ENCODE results near the gene JUP. TPM values are rescaled to one million over a fixed set of nuclear protein-coding genes. Genes with fewer than 3 reads are reported as not detected.

Gene JUP
- total RNA-seq, 3 donors from 2014 or later = 107 to 158 (median 121) TPM

DNA sequence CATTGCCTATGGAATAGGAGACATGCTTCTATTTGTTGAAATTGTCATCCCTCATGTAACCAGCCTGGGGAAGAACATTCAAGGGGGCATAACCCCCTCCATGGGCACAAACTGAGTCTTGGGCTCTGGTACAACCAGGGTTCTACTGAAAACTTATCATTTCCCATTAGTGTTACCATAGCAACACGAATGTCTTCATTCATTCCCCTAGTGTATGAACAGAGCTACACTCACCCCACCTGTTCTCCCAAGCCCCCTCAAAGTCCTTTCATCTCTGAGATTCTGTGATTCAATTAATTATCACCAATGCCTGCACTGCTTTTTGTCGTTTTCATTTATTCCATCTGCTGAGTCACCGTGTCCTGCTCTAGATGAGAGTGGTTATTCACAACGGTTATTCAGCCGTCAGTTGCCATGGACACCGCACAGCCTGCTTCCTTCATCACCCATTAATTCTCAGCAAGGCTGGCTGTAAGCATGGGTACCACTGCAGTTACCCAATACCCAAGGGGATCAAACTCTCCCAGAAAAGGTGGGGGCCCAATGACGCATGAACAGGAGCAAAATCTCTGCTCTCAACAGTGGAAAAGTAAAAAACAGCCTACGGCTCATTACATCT is 75.9 kb downstream of the JUP start:
- intact Hi-C loops (cut with DNase I; ENCODE audit: low total_unique reads) = no loop called here
- Histone ChIP-seq H3K4me1 (no peaks in the 10 kb centered on the region), H3K36me3 (no peaks in the 10 kb centered on the region), H3K9me3 (no peaks in the 10 kb centered on the region), H3K4me3 (no peak overlapping the region), H3K27ac (no peak overlapping the region), H3K27me3 (no peaks in the 10 kb centered on the region)
- TF ChIP-seq, protein P1, sequence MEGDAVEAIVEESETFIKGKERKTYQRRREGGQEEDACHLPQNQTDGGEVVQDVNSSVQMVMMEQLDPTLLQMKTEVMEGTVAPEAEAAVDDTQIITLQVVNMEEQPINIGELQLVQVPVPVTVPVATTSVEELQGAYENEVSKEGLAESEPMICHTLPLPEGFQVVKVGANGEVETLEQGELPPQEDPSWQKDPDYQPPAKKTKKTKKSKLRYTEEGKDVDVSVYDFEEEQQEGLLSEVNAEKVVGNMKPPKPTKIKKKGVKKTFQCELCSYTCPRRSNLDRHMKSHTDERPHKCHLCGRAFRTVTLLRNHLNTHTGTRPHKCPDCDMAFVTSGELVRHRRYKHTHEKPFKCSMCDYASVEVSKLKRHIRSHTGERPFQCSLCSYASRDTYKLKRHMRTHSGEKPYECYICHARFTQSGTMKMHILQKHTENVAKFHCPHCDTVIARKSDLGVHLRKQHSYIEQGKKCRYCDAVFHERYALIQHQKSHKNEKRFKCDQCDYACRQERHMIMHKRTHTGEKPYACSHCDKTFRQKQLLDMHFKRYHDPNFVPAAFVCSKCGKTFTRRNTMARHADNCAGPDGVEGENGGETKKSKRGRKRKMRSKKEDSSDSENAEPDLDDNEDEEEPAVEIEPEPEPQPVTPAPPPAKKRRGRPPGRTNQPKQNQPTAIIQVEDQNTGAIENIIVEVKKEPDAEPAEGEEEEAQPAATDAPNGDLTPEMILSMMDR (IDR thresholded peaks at IDR 0.05) = no peak
- no peak for TF ChIP-seq POLR2A (IDR thresholded peaks at IDR 0.05)
- no peak for TF ChIP-seq POLR2AphosphoS5 (IDR thresholded peaks at IDR 0.05)
- DNase-seq (ENCODE audit: low spot score in 2 of 2) = no peak

DNA sequence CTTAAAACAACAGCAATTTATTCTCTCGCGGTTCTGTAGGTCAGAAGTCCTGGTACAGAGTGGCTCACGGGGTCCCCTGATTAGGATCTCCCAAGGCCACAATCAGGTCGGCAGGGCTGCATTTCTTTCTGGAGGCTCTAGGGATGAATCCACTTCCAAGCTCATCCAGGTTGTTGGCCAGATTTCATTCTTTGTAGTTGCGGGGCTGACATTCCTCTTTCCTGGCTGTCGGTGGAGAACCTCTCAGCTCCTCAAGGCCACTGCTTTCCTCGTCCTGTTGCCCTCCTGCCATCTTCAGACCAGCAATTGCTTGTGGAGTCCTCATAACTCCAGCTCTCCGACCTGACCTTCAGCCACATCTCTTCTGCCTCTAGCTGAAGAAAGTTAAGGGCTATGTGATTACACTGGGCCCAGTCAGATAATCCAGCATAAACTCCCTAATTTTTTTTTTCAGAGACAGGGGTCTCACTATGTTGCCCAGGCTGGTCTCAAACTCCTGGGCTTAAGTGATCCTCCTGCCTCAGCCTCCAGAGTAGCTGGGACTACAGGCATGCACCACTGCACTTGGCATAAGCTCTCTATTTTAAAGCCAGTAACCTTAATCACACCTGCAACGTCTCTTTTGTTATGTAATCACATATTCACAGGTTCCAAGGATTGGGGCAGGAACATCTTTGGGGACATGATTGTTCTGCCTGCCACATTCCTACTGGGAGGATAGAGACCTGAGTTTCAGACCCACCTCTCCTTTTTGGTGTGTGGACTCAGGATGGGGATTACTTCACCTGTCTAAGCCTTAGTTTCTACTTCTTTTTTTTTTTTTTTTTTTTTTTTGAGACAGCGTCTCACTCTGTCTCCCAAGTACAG is 78.5 kb downstream of the JUP start:
- intact Hi-C loops (cut with DNase I; ENCODE audit: low total_unique reads) = no loop called here
- TF ChIP-seq POLR2AphosphoS5 (IDR thresholded peaks at IDR 0.05) (no peak), POLR2A (IDR thresholded peaks at IDR 0.05) (no peak)
- TF ChIP-seq, protein P1 (IDR thresholded peaks at IDR 0.05) = no peak
- H3K9me3 ChIP-seq = no peaks in the 10 kb centered on the region
- no peaks in the 10 kb centered on the region for H3K4me1 ChIP-seq
- no peaks in the 10 kb centered on the region for H3K27me3 ChIP-seq
- no peak overlapping the region for H3K27ac ChIP-seq
- no peak overlapping the region for H3K4me3 ChIP-seq
- DNase-seq (ENCODE audit: low spot score in 2 of 2) = no peak
- H3K36me3 ChIP-seq = no peaks in the 10 kb centered on the region

DNA sequence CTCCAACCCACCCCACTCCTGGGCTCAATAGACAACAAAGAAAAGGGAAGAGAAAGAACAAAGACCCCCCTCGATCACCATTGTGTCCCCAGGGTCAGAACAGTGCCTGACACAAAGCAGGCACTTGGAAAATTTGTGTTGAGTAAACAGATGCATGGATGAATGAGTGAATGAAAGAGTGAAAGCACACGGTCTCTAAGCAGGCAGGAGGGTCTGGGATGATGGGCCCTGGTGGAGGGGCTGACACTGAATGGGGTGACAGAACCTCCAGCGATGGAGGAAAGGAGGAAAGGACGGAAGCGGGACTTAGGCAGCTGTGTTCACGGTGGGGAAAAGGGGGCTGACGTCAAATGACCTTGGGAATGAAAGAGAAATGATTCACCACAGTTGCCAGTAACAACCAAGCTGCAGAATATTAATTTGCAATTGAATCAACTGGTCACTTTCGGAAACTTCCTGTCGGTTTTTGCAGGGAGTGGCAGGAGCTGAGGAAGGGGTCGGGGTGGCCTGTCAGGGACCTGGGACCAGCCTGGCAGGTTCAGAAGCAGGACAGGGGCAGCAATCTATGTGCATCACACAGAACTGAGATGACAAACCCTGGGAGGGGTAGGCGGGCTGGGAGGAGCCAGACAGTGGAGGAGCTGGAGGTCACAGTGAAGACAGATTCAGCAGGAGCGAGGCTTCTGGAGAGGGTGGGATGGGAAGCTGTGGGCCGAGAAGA is 81.1 kb downstream of the JUP start:
- DNase-seq (ENCODE audit: low spot score in 2 of 2) = no peak
- no peaks in the 10 kb centered on the region for H3K27me3 ChIP-seq
- H3K36me3 ChIP-seq = no peaks in the 10 kb centered on the region
- H3K27ac ChIP-seq = peak overlapping the region in 1 of 2 donors; percentile 32
- intact Hi-C loops (cut with DNase I; ENCODE audit: low total_unique reads) = no loop called here
- H3K4me3 ChIP-seq = no peak overlapping the region
- no peaks in the 10 kb centered on the region for H3K4me1 ChIP-seq
- TF ChIP-seq, protein P1 (IDR thresholded peaks at IDR 0.05) = no peak
- TF ChIP-seq POLR2AphosphoS5 (IDR thresholded peaks at IDR 0.05) (no peak), POLR2A (IDR thresholded peaks at IDR 0.05) (no peak)
- no peaks in the 10 kb centered on the region for H3K9me3 ChIP-seq

Other genes with a start within 250 kb of the JUP start
- under 1 TPM in 1 of 3 donors, not detected in 2; 0.44 TPM for gene KRT9, start 214.7 kb downstream of the JUP start, total RNA-seq
- gene KRT14, start 199.8 kb downstream of the JUP start, total RNA-seq = 100 to 1,000 TPM in 2 of 3 donors, under 1 TPM in 1; 0.80 to 692 (median 388) TPM
- gene KRT16, start 173.9 kb downstream of the JUP start, total RNA-seq = 100 to 1,000 TPM in 1 of 3 donors, 10 to 100 TPM in 1, 1 to 10 TPM in 1; 2.6 to 100 (median 51.8) TPM
- 1,000 to 10,000 TPM in 2 of 3 donors, 1 to 10 TPM in 1; 1.9 to 1,676 (median 1,373) TPM for gene KRT17, start 162.1 kb downstream of the JUP start, total RNA-seq
- gene EIF1, start 97.8 kb downstream of the JUP start, total RNA-seq = 100 to 1,000 TPM; 217 to 850 (median 260) TPM
- gene GAST, start 74.4 kb downstream of the JUP start, total RNA-seq = not detected
- 1 to 10 TPM in 1 of 3 donors, under 1 TPM in 1, not detected in 1; 0.33 to 2.2 TPM for gene HAP1, start 52.1 kb downstream of the JUP start, total RNA-seq
- gene P3H4, start 25.2 kb upstream of the JUP start, total RNA-seq = 10 to 100 TPM in 2 of 3 donors, 1 to 10 TPM in 1; 6.2 to 19.0 (median 14.9) TPM
- gene FKBP10, start 26.3 kb upstream of the JUP start, total RNA-seq = 10 to 100 TPM; 35.9 to 43.3 (median 39.4) TPM
- gene NT5C3B, start 49.5 kb upstream of the JUP start, total RNA-seq = 10 to 100 TPM; 50.2 to 83.9 (median 60.6) TPM
- gene KLHL10, start 51.1 kb upstream of the JUP start, total RNA-seq = under 1 TPM in 2 of 3 donors, not detected in 1; 0.80 to 0.88 TPM
- gene KLHL11, start 78.7 kb upstream of the JUP start, total RNA-seq = 10 to 100 TPM; 22.6 to 35.7 (median 25.1) TPM
- 10 to 100 TPM; 50.1 to 84.2 (median 66.3) TPM for gene ACLY, start 132.2 kb upstream of the JUP start, total RNA-seq
- gene ODAD4, start 143.9 kb upstream of the JUP start, total RNA-seq = 1 to 10 TPM in 2 of 3 donors, under 1 TPM in 1; 0.48 to 3.2 (median 1.6) TPM
- 10 to 100 TPM; 51.8 to 55.5 (median 53.7) TPM for gene CNP, start 180.1 kb upstream of the JUP start, total RNA-seq
- 10 to 100 TPM; 69.7 to 73.7 (median 70.4) TPM for gene DNAJC7, start 230.7 kb upstream of the JUP start, total RNA-seq
- 10 to 100 TPM; 21.6 to 33.8 (median 22.5) TPM for gene NKIRAS2, start 233.4 kb upstream of the JUP start, total RNA-seq

All from breast epithelium (tissue), 4 donors.